Keratinocyte (primary cell): Measurements from ENCODE around the gene MIF4GD. TPM values are rescaled to one million over a fixed set of nuclear protein-coding genes. Genes with fewer than 3 reads are reported as not detected.

ENCODE experiments used
- DNase-seq: peaks from one replicate; pipeline ENCODE4 v3.0.0-alpha.2; 2011; ENCODE audit warnings: low read depth, missing footprints, low spot score
- FAIRE-seq: peaks from 2 replicates; lab custom pipeline; 2011; peaks lifted over from hg19 to GRCh38; lab: Jason Lieb, UNC
- H2AFZ ChIP-seq: 2 replicates; pipeline ENCODE4 v1.6.0; 2012; ENCODE audit warnings: low read length, control low read depth, inconsistent platforms; ENCODE audit not compliant: control insufficient read depth
- H3K27ac ChIP-seq: 2 replicates; pipeline ENCODE4 v1.5.1; 2011; ENCODE audit warnings: low read length; ENCODE audit not compliant: control insufficient read depth, insufficient read depth
- H3K27me3 ChIP-seq: 3 replicates; pipeline ENCODE4 v1.6.0; 2011; ENCODE audit warnings: low read length; ENCODE audit not compliant: control insufficient read depth, insufficient read depth; ENCODE audit errors: extremely low read depth
- H3K36me3 ChIP-seq, 2 experiments: 2 replicates in 1 of 2; 3 replicates in 1 of 2; pipeline ENCODE4 v1.5.1; 2011; ENCODE audit warnings: low read length in 2 of 2, mild to moderate bottlenecking in 1 of 2; ENCODE audit not compliant: control insufficient read depth in 2 of 2, insufficient read depth in 2 of 2; ENCODE audit errors: extremely low read depth in 1 of 2
- H3K4me1 ChIP-seq: 3 replicates; pipeline ENCODE4 v1.5.1; 2011; ENCODE audit warnings: low read length; ENCODE audit not compliant: control insufficient read depth, insufficient read depth; ENCODE audit errors: extremely low read depth
- H3K4me2 ChIP-seq: 3 replicates; pipeline ENCODE4 v1.6.0; 2011; ENCODE audit warnings: low read depth, low read length; ENCODE audit not compliant: control insufficient read depth, insufficient read depth; ENCODE audit errors: extremely low read depth
- H3K4me3 ChIP-seq, 3 experiments: fragments of 200-600 bp in 1 of 3; sonication (generic) in 1 of 3; 2 replicates in 2 of 3; 3 replicates in 1 of 3; pipeline ENCODE4 v1.5.1; 2011 to 2016; ENCODE audit warnings: low read length in 3 of 3, mild to moderate bottlenecking in 3 of 3, control low read depth in 2 of 3, inconsistent platforms in 1 of 3, low read depth in 1 of 3, mixed read lengths in 1 of 3, mixed run types in 1 of 3, moderate library complexity in 1 of 3; ENCODE audit not compliant: control insufficient read depth in 2 of 3, insufficient read depth in 2 of 3; ENCODE audit errors: extremely low read depth in 1 of 3
- H3K79me2 ChIP-seq: 2 replicates; pipeline ENCODE4 v1.6.0; 2012; ENCODE audit warnings: low read length; ENCODE audit not compliant: control insufficient read depth, insufficient read depth
- H3K9ac ChIP-seq: 3 replicates; pipeline ENCODE4 v1.6.0; 2011; ENCODE audit warnings: low read length; ENCODE audit not compliant: control insufficient read depth, insufficient read depth; ENCODE audit errors: extremely low read depth
- H3K9me1 ChIP-seq: 3 replicates; pipeline ENCODE4 v1.6.0; 2011; ENCODE audit warnings: low read length; ENCODE audit not compliant: control insufficient read depth, insufficient read depth; ENCODE audit errors: extremely low read depth
- H3K9me3 ChIP-seq: 2 replicates; pipeline ENCODE4 v1.5.1; 2012; ENCODE audit warnings: low read depth, low read length; ENCODE audit not compliant: control insufficient read depth
- H4K20me1 ChIP-seq: 3 replicates; pipeline ENCODE4 v1.6.0; 2011; ENCODE audit warnings: low read length; ENCODE audit not compliant: control insufficient read depth, insufficient read depth; ENCODE audit errors: extremely low read depth
- CTCF ChIP-seq, 3 experiments: IDR thresholded peaks in 1 of 3; conservative IDR thresholded peaks in 1 of 3; optimal IDR thresholded peaks in 1 of 3; 2 replicates in 2 of 3; 3 replicates in 1 of 3; pipeline versions ENCODE3 to v1.5.1; 2011; ENCODE audit warnings: low read length in 3 of 3, mild to moderate bottlenecking in 3 of 3, moderate library complexity in 2 of 3, control low read depth in 1 of 3, inconsistent platforms in 1 of 3; ENCODE audit not compliant: insufficient read depth in 2 of 3; ENCODE audit errors: extremely low read depth in 1 of 3
- EZH2 ChIP-seq: IDR thresholded peaks from one replicate; pipeline ENCODE4 v1.6.1; 2012; ENCODE audit warnings: inconsistent platforms, mild to moderate bottlenecking, low read length, moderate library complexity
- dilution Hi-C: fragments of 300-500 bp; cut with MboI; formaldehyde crosslinking; loops from one replicate; pipeline ENCODE4 v1.7.0; 2020; ENCODE audit warnings: low sequenced_read_pairs; ENCODE audit not compliant: extremely low pct_ligation_motif_present
- polyA plus RNA-seq, 5 experiments: library from polyadenylated mRNA; depleted of rRNA in 3 of 5; stranded (reverse) in 3 of 5; stranded (forward) in 1 of 5; unstranded in 1 of 5; fragments of >200 nt; gene quantifications; 1 replicate in 1 of 5; 2 replicates in 3 of 5; 3 replicates in 1 of 5; pipeline versions ENCODE4 v1.2.1 to v1.2.3, GENCODE V29; 2011 to 2012; ENCODE audit warnings: missing spikeins in 2 of 5, low read depth in 1 of 5, low replicate concordance in 1 of 5

Gene MIF4GD
- polyA plus RNA-seq, 1 donor (not counting 4 experiments of a cell fraction or from before 2014, with no cell fraction given), result 15.9 TPM

DNA sequence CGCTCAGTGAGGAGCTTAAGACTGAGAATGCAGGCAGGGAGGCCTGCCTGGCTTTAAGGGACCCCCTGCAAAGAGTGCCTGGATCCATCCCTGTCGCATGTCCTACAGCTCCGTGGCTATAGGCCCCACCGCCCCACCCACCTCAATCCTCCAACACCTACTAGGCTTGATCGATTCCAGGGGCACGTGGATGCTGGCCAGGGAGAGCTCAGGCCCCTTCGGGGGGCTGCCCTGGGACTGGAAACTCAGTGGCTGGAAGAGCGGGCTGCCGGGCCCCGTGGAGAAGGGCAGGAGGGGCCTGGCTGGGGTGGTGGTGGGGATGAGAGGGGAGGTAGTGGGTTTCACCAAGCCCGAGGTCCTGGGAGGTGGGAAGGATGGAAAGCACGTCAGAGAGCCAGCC lies 31.8 kb downstream of the MIF4GD start:
- dilution Hi-C loops, result no loop called here
- Histone ChIP-seq H3K27me3 (no peaks in the 10 kb centered on the region), H3K79me2 (no peaks in the 10 kb centered on the region), H3K4me2 (no peak overlapping the region), H4K20me1 (peaks cover 9% of the 10 kb centered on the region), H3K9me3 (no peaks in the 10 kb centered on the region), H3K4me1 (no peaks in the 10 kb centered on the region), H3K27ac (no peak overlapping the region), H3K36me3 (peaks cover 60 to 79% of the 10 kb centered on the region in 2 experiments), H3K9me1 (no peaks in the 10 kb centered on the region), H2AFZ (no peak overlapping the region), H3K9ac (no peak overlapping the region), H3K4me3 (no peak overlapping the region)
- FAIRE-seq (no peak), DNase-seq (no peak)
- TF ChIP-seq CTCF (optimal IDR thresholded peaks at IDR 0.05 in 1 of 3, IDR thresholded peaks at IDR 0.05 in 1 of 3, conservative IDR thresholded peaks at IDR 0.05 in 1 of 3; ENCODE audit: extremely low read depth in 1 of 3, insufficient read depth in 2 of 3, low read length in 3 of 3) (no peak), EZH2 (no peak)

GRCh38 chr17:75238684-75239191 lies 32.3 kb downstream of the MIF4GD start:
- dilution Hi-C loops, result no loop called here
- Histone ChIP-seq H2AFZ (no peak overlapping the region), H3K4me3 (no peak overlapping the region), H3K9me1 (no peaks in the 10 kb centered on the region), H3K4me1 (no peaks in the 10 kb centered on the region), H3K27ac (no peak overlapping the region), H3K9ac (no peak overlapping the region), H3K27me3 (no peaks in the 10 kb centered on the region), H3K9me3 (no peaks in the 10 kb centered on the region), H4K20me1 (peaks cover 9% of the 10 kb centered on the region), H3K79me2 (no peaks in the 10 kb centered on the region), H3K36me3 (peaks cover 58 to 75% of the 10 kb centered on the region in 2 experiments), H3K4me2 (no peak overlapping the region)
- peak; percentile 17 for FAIRE-seq
- TF ChIP-seq CTCF (optimal IDR thresholded peaks at IDR 0.05 in 1 of 3, IDR thresholded peaks at IDR 0.05 in 1 of 3, conservative IDR thresholded peaks at IDR 0.05 in 1 of 3; ENCODE audit: extremely low read depth in 1 of 3, insufficient read depth in 2 of 3, low read length in 3 of 3), result peak; percentile 85 to 92 (median 91)
- no peak for TF ChIP-seq EZH2
- peak; percentile 15 for DNase-seq
